SU-DHL-6 (cell line): ENCODE results near the gene APBB2.

ENCODE experiments used
- H2AFZ ChIP-seq: fragments of 200-600 bp; sonication (generic); 2 replicates; pipeline ENCODE4 v1.6.1; 2014; ENCODE audit warnings: low read depth, mild to moderate bottlenecking, moderate library complexity, mixed read lengths, antibody characterized with exemption, low read length; ENCODE audit not compliant: severe bottlenecking
- H3F3A ChIP-seq: fragments of 200-600 bp; shearing (Covaris generic); 2 replicates; pipeline ENCODE4 v1.6.0; 2016; ENCODE audit warnings: antibody characterized with exemption, mild to moderate bottlenecking; ENCODE audit not compliant: insufficient read depth
- H3K27ac ChIP-seq: fragments of 200-600 bp; sonication (generic); 2 replicates; pipeline ENCODE4 v1.5.1; 2016; ENCODE audit warnings: low read depth, mild to moderate bottlenecking, low read length, moderate library complexity, mixed read lengths
- H3K27me3 ChIP-seq: fragments of 200-600 bp; sonication (generic), shearing (Covaris generic); 2 replicates; pipeline ENCODE4 v1.6.0; 2014; ENCODE audit warnings: mild to moderate bottlenecking, low read length
- H3K36me3 ChIP-seq: fragments of 200-600 bp; sonication (generic); 2 replicates; pipeline ENCODE4 v1.6.1; 2014; ENCODE audit warnings: mild to moderate bottlenecking, low read length, mixed read lengths
- H3K4me2 ChIP-seq: fragments of 300-600, 200-600 bp; shearing (Covaris generic), sonication (generic); 2 replicates; pipeline ENCODE4 v1.6.0; 2014; ENCODE audit warnings: low read length, low read depth, mild to moderate bottlenecking; ENCODE audit not compliant: poor library complexity, severe bottlenecking
- H3K4me3 ChIP-seq: fragments of 200-600 bp; sonication (generic); 2 replicates; pipeline ENCODE4 v1.5.1; 2014; ENCODE audit warnings: antibody characterized with exemption, low read length, mild to moderate bottlenecking, mixed read lengths; ENCODE audit not compliant: insufficient read depth, poor library complexity, severe bottlenecking
- H3K79me2 ChIP-seq: fragments of 200-600 bp; sonication (generic); 2 replicates; pipeline ENCODE4 v1.6.1; 2014; ENCODE audit warnings: mild to moderate bottlenecking, low read length, moderate library complexity; ENCODE audit not compliant: insufficient read depth
- H3K9ac ChIP-seq: fragments of 200-600 bp; sonication (generic); 2 replicates; pipeline ENCODE4 v1.7.0; 2014; ENCODE audit warnings: mild to moderate bottlenecking, low read length
- H3K9me2 ChIP-seq: fragments of 200-600 bp; sonication (generic); replicated peaks from 2 replicates; pipeline ENCODE4 v1.6.1; 2014; ENCODE audit warnings: low read length; ENCODE audit not compliant: insufficient read depth
- H3K9me3 ChIP-seq: fragments of 200-600 bp; sonication (generic); 2 replicates; pipeline ENCODE4 v1.6.1; 2014; ENCODE audit warnings: low read length, mixed read lengths; ENCODE audit not compliant: insufficient read depth
- H4K20me1 ChIP-seq: fragments of 200-600 bp; sonication (generic); 2 replicates; pipeline ENCODE4 v1.6.1; 2014; ENCODE audit warnings: low read depth, mild to moderate bottlenecking, antibody characterized with exemption, low read length, moderate library complexity, mixed read lengths
- CTCF ChIP-seq: fragments of 200-600 bp; sonication (generic); IDR thresholded peaks from one replicate; pipeline ENCODE4 v1.5.1; 2017; ENCODE audit warnings: antibody characterized with exemption, mild to moderate bottlenecking, low read length, moderate library complexity; ENCODE audit not compliant: insufficient read depth, poor library complexity, severe bottlenecking
- EZH2phosphoT487 ChIP-seq: fragments of 200-600 bp; sonication (generic), shearing (Covaris generic); conservative IDR thresholded peaks from 2 replicates; pipeline ENCODE4 v1.6.1; 2018; ENCODE audit warnings: mild to moderate bottlenecking, antibody characterized with exemption, low read length, moderate library complexity, mixed read lengths

The APBB2 gene

GRCh38 chr4:41122309-41122708 is 92.0 kb downstream of the APBB2 start:
- H3K9me3 ChIP-seq = no peaks in the 10 kb centered on the region
- no peak overlapping the region for H3K4me3 ChIP-seq
- no peak overlapping the region for H3K4me2 ChIP-seq
- no peaks in the 10 kb centered on the region for H3F3A ChIP-seq
- no peak for TF ChIP-seq CTCF
- no peak for TF ChIP-seq EZH2phosphoT487
- no peaks in the 10 kb centered on the region for H3K36me3 ChIP-seq
- no peak overlapping the region for H3K27ac ChIP-seq
- H3K9me2 ChIP-seq = no peaks in the 10 kb centered on the region
- H4K20me1 ChIP-seq = no peaks in the 10 kb centered on the region
- H2AFZ ChIP-seq = no peak overlapping the region
- H3K9ac ChIP-seq = no peak overlapping the region
- no peaks in the 10 kb centered on the region for H3K27me3 ChIP-seq
- 0 out of 2 replicates have a peak, but pooled peaks cover 7% of the 10 kb centered on the region for H3K79me2 ChIP-seq

- TF ChIP-seq CTCF = no peak
- TF ChIP-seq EZH2phosphoT487 = no peak
- Histone ChIP-seq H3K9me2 (no peaks in the 10 kb centered on the region), H3K79me2 (0 out of 2 replicates have a peak, but pooled peaks cover 7% of the 10 kb centered on the region), H3K4me3 (no peak overlapping the region), H4K20me1 (no peaks in the 10 kb centered on the region), H3K36me3 (no peaks in the 10 kb centered on the region), H3K9me3 (no peaks in the 10 kb centered on the region), H3F3A (no peaks in the 10 kb centered on the region), H3K4me2 (no peak overlapping the region), H3K27me3 (no peaks in the 10 kb centered on the region), H2AFZ (no peak overlapping the region), H3K27ac (no peak overlapping the region), H3K9ac (no peak overlapping the region)
Observed at GRCh38 chr4:41121906-41122305, 92.4 kb downstream of the APBB2 start.

GRCh38 chr4:41120297-41121217 is 93.8 kb downstream of the APBB2 start:
- H3K36me3 ChIP-seq = no peaks in the 10 kb centered on the region
- no peak overlapping the region for H2AFZ ChIP-seq
- H3K27me3 ChIP-seq = no peaks in the 10 kb centered on the region
- no peak overlapping the region for H3K4me2 ChIP-seq
- no peaks in the 10 kb centered on the region for H3K9me2 ChIP-seq
- no peak overlapping the region for H3K27ac ChIP-seq
- TF ChIP-seq CTCF (no peak), EZH2phosphoT487 (no peak)
- no peaks in the 10 kb centered on the region for H4K20me1 ChIP-seq
- no peak overlapping the region for H3K9ac ChIP-seq
- no peaks in the 10 kb centered on the region for H3F3A ChIP-seq
- 0 out of 2 replicates have a peak, but pooled peaks cover 7% of the 10 kb centered on the region for H3K79me2 ChIP-seq
- H3K9me3 ChIP-seq = no peaks in the 10 kb centered on the region
- no peak overlapping the region for H3K4me3 ChIP-seq
